ENCODE results near the gene SBSN. TPM values are rescaled to one million over a fixed set of nuclear protein-coding genes. Genes with fewer than 3 reads are reported as not detected.

Gene SBSN
- 1 to 10 TPM in 1 of 4 donors, not detected in 3; 1.0 TPM for total RNA-seq

GRCh38 chr19:35528218-35529038 lies at the start of gene SBSN:
Gene SBSN, minus strand, starts transcription at chr19:35528311. Its CDS starts 30 bp downstream, at chr19:35528281.
- Histone ChIP-seq H3K4me1 (no peaks in the 10 kb centered on the region), H3K27me3 (peaks cover 0 to 2% of the 10 kb centered on the region in 2 donors), H3K27ac (no peak within 1 kb of the TSS), H3K4me3 (no peak within 1 kb of the TSS), H3K36me3 (no peaks in the 10 kb centered on the region), H3K9me3 (no peaks in the 10 kb centered on the region)
- no peak for DNase-seq
- TF ChIP-seq CTCF (IDR thresholded peaks at IDR 0.05) (no peak), POLR2A (IDR thresholded peaks at IDR 0.05) (no peak)

- peaks cover 0 to 10% (median 2%) of the 10 kb centered on the region in 4 donors for H3K9me3 ChIP-seq
- no peaks in the 10 kb centered on the region for H3K27me3 ChIP-seq
- no peak overlapping the region for H3K27ac ChIP-seq
- no peak for DNase-seq
- no peak for TF ChIP-seq POLR2A (IDR thresholded peaks at IDR 0.05)
- no peak for TF ChIP-seq CTCF (IDR thresholded peaks at IDR 0.05)
- no peaks in the 10 kb centered on the region for H3K4me1 ChIP-seq
- H3K4me3 ChIP-seq, result no peak overlapping the region
- H3K36me3 ChIP-seq, result no peaks in the 10 kb centered on the region
Observed at GRCh38 chr19:35571406-35571965, 43.4 kb upstream of the SBSN start.

- H3K4me3 ChIP-seq, result no peak overlapping the region
- H3K27me3 ChIP-seq, result no peaks in the 10 kb centered on the region
- no peak for DNase-seq
- H3K36me3 ChIP-seq, result no peaks in the 10 kb centered on the region
- TF ChIP-seq CTCF (IDR thresholded peaks at IDR 0.05) (no peak), POLR2A (IDR thresholded peaks at IDR 0.05) (no peak)
- H3K4me1 ChIP-seq, result no peaks in the 10 kb centered on the region
- H3K9me3 ChIP-seq, result no peaks in the 10 kb centered on the region
- no peak overlapping the region for H3K27ac ChIP-seq
Observed at GRCh38 chr19:35569281-35569781, 41.2 kb upstream of the SBSN start.

GRCh38 chr19:35566738-35567137 lies 38.6 kb upstream of the SBSN start:
- Histone ChIP-seq H3K4me3 (no peak overlapping the region), H3K4me1 (no peaks in the 10 kb centered on the region), H3K36me3 (no peaks in the 10 kb centered on the region), H3K27ac (no peak overlapping the region), H3K9me3 (no peaks in the 10 kb centered on the region), H3K27me3 (no peaks in the 10 kb centered on the region)
- TF ChIP-seq CTCF (IDR thresholded peaks at IDR 0.05) (no peak), POLR2A (IDR thresholded peaks at IDR 0.05) (no peak)
- no peak for DNase-seq

GRCh38 chr19:35565016-35565856 lies 37.1 kb upstream of the SBSN start:
- Histone ChIP-seq H3K27me3 (no peaks in the 10 kb centered on the region), H3K4me3 (no peak overlapping the region), H3K27ac (no peak overlapping the region), H3K36me3 (no peaks in the 10 kb centered on the region), H3K9me3 (no peaks in the 10 kb centered on the region), H3K4me1 (no peaks in the 10 kb centered on the region)
- DNase-seq, result no peak
- TF ChIP-seq CTCF (IDR thresholded peaks at IDR 0.05) (no peak), POLR2A (IDR thresholded peaks at IDR 0.05) (no peak)
